Naive thymus-derived CD8-positive, alpha-beta T cell (primary cell): ENCODE data around the gene RAPGEF5. TPM values are rescaled to one million over a fixed set of nuclear protein-coding genes. Genes with fewer than 3 reads are reported as not detected.

Experiments used
- ATAC-seq, 2 donors: fragments of 150-1000 bp; cut with Tn5 transposase in 1 of 2; sonication (Bioruptor Pico), chemical (Tn5 transposase) in 1 of 2; 1 replicate in 1 of 2; 2 replicates in 1 of 2; pipeline ENCODE4 v1.10.0; 2021; ENCODE audit warnings: mild to moderate bottlenecking in 2 of 2, moderate library complexity in 2 of 2
- POLR2A ChIA-PET: fragments of 350-600 bp; sonication (Branson Sonifier 250); formaldehyde crosslinking; loops from one replicate; lab custom pipeline; 2021; ENCODE audit warnings: antibody characterized with exemption; lab: Charles Lee
- DNase-seq, 10 donors: peaks; one replicate each; pipeline versions ENCODE4 v3.0.0 to v3.0.0-alpha.2; 2020 to 2022
- H3K27ac Mint-ChIP-seq, 10 donors: one replicate each; pipeline ENCODE4 v1.8.0; 2020 to 2022; ENCODE audit warnings: mild to moderate bottlenecking in 10 of 10, mixed read lengths in 10 of 10, moderate library complexity in 4 of 10, inconsistent platforms in 1 of 10
- H3K27me3 Mint-ChIP-seq, 5 donors: one replicate each; pipeline ENCODE4 v1.8.0; 2021 to 2022; ENCODE audit warnings: mixed read lengths in 5 of 5
- H3K36me3 Mint-ChIP-seq, 3 donors: one replicate each; pipeline ENCODE4 v1.8.0; 2020 to 2022; ENCODE audit warnings: mixed read lengths in 3 of 3, mild to moderate bottlenecking in 2 of 3, inconsistent platforms in 1 of 3
- H3K4me1 Mint-ChIP-seq, 4 donors: one replicate each; pipeline ENCODE4 v1.8.0; 2021 to 2022; ENCODE audit warnings: mixed read lengths in 4 of 4
- H3K4me3 Mint-ChIP-seq, 10 donors: one replicate each; pipeline ENCODE4 v1.8.0; 2020 to 2022; ENCODE audit warnings: mild to moderate bottlenecking in 10 of 10, mixed read lengths in 10 of 10, moderate library complexity in 6 of 10, inconsistent platforms in 1 of 10
- H3K9me3 Mint-ChIP-seq, 9 donors: one replicate each; pipeline ENCODE4 v1.8.0; 2020 to 2022; ENCODE audit warnings: mixed read lengths in 9 of 9, mild to moderate bottlenecking in 3 of 9, inconsistent platforms in 1 of 9, moderate library complexity in 1 of 9
- polyA plus RNA-seq, 3 donors: library from polyadenylated mRNA; unstranded; fragments of 300-500 nt; fragmentation: Illumina TruSeq; gene quantifications; one replicate each; pipeline ENCODE4 v1.2.3, GENCODE V29; 2021
- total RNA-seq, 8 experiments: library from RNA in 2 of 8; stranded (reverse) in 2 of 8; gene quantifications; one replicate each; pipeline ENCODE4 v1.2.3 and lab custom pipeline; 2021 to 2026

The RAPGEF5 gene
- total and polyA plus RNA-seq, 5 experiments from 2014 or later: not detected

DNA sequence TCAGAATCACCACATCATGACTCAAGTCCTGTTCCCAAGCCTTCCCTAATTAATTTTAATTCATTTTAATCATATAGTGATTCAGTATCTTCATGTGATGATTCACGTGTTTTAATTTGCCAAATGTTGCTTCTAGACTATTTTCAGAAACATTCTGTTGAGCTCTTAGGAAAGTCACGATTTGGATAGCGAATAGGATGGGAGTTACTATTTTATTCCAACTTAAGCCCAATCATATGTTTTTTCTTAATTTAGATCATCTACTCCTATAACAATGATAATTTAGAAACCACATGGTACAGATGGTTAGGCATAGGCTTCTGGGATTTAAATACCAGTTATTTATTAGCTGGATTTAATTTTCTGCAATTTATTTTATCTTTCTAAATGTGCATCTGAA, 49.1 kb downstream of the RAPGEF5 start:
- POLR2A ChIA-PET: no interaction called here
- peaks cover 0 to 10% (median 1%) of the 10 kb centered on the region in 5 donors for H3K27me3 Mint-ChIP-seq
- H3K27ac Mint-ChIP-seq: no peak overlapping the region
- peaks cover 0 to 18% (median 2%) of the 10 kb centered on the region in 9 donors for H3K9me3 Mint-ChIP-seq
- ATAC-seq: no peak
- H3K4me3 Mint-ChIP-seq: no peak overlapping the region
- no peaks in the 10 kb centered on the region for H3K36me3 Mint-ChIP-seq
- DNase-seq: no peak
- H3K4me1 Mint-ChIP-seq: no peaks in the 10 kb centered on the region

DNA sequence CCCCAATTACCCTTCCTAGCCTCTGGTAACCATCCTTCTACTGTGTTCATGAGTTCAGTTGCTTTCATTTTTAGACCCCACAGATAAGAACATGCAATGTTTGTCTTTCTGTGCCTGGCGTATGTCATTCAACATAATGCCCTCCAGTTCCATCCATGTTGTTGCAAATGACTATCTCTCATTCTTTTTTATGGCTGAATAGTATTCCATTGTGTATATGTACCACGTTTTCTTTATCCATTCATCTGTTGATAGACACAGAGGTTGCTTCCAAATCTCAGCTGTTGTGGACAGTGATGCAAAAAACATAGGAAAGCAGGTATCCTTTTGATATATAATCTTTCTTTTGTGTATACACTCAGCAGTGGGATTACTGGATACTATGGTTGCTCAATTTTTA, 51.2 kb downstream of the RAPGEF5 start:
- no peak for ATAC-seq
- Mint-ChIP-seq H3K9me3 (peaks cover 0 to 18% (median 2%) of the 10 kb centered on the region in 9 donors), H3K36me3 (no peaks in the 10 kb centered on the region), H3K27me3 (peaks cover 0 to 10% (median 0%) of the 10 kb centered on the region in 5 donors), H3K4me1 (no peaks in the 10 kb centered on the region), H3K27ac (no peak overlapping the region), H3K4me3 (no peak overlapping the region)
- no peak for DNase-seq
- POLR2A ChIA-PET: no interaction called here

DNA sequence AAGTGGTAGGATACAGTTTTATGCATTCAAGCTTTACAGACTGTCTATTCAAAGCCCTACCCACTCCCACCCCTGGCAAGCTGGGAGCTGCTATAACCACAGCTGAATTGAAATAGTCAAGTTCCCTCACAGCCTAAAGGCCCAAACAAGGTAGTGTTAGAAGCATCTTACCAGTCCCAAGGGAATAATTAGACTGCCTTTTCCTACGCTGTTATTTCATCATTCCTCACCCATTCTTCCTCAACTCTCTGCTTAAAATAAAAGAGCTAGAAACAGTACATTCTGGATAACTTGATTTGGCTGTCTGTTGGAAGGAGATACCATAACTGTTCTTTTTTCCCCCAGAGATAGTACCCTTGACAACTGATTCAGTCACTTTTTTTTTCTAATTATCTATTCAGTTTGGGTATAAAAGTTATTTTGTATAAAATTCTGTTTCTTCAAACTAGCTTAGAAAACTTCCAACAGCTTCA, 54.0 kb downstream of the RAPGEF5 start:
- no peak overlapping the region for H3K4me3 Mint-ChIP-seq
- no peak overlapping the region for H3K27ac Mint-ChIP-seq
- ATAC-seq: no peak
- no peaks in the 10 kb centered on the region for H3K36me3 Mint-ChIP-seq
- H3K9me3 Mint-ChIP-seq: peaks cover 0 to 18% (median 2%) of the 10 kb centered on the region in 9 donors
- no peaks in the 10 kb centered on the region for H3K4me1 Mint-ChIP-seq
- H3K27me3 Mint-ChIP-seq: peaks cover 0 to 10% (median 0%) of the 10 kb centered on the region in 5 donors
- POLR2A ChIA-PET: interaction anchor here (0.6 kb wide), 1 partner anchor 298 kb away, joined by 3 read pairs; no protein-coding TSS in a partner anchor
- DNase-seq: no peak

DNA sequence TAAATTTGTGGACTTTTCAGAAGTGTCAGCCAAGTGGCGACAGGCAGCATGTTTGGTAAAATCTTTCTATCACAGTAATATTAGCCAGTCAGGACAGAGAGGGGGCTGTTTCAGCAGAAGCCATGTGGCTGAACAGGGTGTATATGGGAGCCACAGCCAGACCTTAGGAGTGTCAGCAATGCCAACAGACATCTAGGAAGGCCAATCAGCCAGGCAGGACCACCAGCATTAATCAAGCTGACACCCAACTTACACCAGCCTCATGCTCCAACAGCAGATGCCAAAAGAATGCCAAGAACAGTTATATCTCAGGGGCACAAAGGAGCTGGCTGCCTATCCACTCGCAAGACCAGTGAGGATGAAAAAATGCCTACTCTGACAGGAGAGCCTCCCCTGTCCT, 54.8 kb downstream of the RAPGEF5 start:
- H3K27me3 Mint-ChIP-seq: peaks cover 0 to 9% (median 0%) of the 10 kb centered on the region in 5 donors
- no peak overlapping the region for H3K27ac Mint-ChIP-seq
- no peak overlapping the region for H3K4me3 Mint-ChIP-seq
- POLR2A ChIA-PET: no interaction called here
- DNase-seq (no peak), ATAC-seq (no peak)
- no peaks in the 10 kb centered on the region for H3K4me1 Mint-ChIP-seq
- no peaks in the 10 kb centered on the region for H3K36me3 Mint-ChIP-seq
- peaks cover 0 to 17% (median 0%) of the 10 kb centered on the region in 9 donors for H3K9me3 Mint-ChIP-seq

DNA sequence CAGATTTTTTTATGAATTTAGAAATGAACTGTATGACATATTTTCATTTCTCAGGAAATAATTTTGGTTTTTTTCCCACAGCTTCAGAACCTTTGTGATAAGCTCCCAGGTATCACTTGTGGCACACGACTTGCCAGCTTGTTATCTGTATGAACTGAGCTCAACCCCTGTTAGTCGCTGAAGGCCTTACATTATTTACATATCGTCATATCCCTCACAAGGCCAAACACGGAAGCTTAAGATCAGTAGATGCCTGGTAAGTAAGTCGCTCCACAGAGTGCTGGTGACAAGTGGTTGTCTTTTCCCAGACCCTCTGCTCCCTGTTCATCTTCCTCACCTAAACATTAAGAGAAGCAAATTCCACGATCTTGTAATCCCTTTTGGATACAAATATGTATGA, 55.2 kb downstream of the RAPGEF5 start:
- Mint-ChIP-seq H3K9me3 (peaks cover 0 to 13% (median 0%) of the 10 kb centered on the region in 9 donors), H3K27me3 (peaks cover 0 to 5% (median 0%) of the 10 kb centered on the region in 5 donors), H3K4me1 (no peaks in the 10 kb centered on the region), H3K27ac (no peak overlapping the region), H3K36me3 (no peaks in the 10 kb centered on the region), H3K4me3 (no peak overlapping the region)
- POLR2A ChIA-PET: no interaction called here
- ATAC-seq: no peak
- no peak for DNase-seq

DNA sequence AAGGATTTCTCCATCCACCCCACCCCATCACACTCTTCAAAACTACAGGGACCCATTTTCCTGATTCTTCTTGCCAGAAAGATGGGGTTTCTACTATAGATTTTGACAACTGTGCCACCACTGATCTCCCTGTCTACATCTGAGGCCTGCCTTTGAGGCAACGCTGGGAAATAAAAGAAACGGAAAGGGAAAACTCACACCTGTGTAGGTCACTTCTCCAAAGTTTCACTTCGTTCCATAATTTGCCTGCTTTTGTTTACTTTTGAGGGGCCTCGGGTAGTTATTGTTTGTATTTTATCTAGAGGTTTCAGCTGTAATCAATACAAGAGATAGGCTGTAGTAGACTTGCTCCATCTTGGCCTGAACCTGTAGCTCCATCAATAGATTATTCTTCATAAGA, 56.1 kb downstream of the RAPGEF5 start:
- Mint-ChIP-seq H3K27me3 (peaks cover 0 to 5% (median 0%) of the 10 kb centered on the region in 5 donors), H3K9me3 (peaks cover 0 to 4% (median 0%) of the 10 kb centered on the region in 9 donors), H3K4me1 (no peaks in the 10 kb centered on the region), H3K36me3 (no peaks in the 10 kb centered on the region), H3K27ac (peak overlapping the region in 1 of 10 donors; percentile 3), H3K4me3 (no peak overlapping the region)
- ATAC-seq: no peak
- DNase-seq: no peak
- POLR2A ChIA-PET: no interaction called here

DNA sequence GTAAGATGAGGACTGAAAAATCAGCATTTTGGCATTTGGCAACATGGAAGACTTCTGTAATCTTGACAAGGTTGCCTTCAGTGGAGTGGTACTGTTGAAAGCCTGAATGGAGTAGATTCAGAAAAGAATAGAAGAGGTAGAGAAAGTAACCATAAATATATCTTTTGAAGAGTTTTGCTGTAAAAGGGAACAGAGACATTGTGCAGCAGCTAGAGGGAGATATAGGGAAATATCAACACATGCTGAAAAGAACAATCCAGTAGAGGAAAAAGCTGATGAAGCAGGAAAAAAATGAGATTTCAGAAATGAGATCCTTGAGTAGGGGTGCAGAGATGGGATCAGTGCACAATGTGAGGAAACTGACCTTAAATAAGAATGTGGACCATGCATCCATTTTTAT, 60.0 kb downstream of the RAPGEF5 start:
- ATAC-seq: no peak
- Mint-ChIP-seq H3K4me3 (no peak overlapping the region), H3K4me1 (peaks cover 4 to 15% (median 12%) of the 10 kb centered on the region in 4 donors), H3K27ac (no peak overlapping the region), H3K9me3 (no peaks in the 10 kb centered on the region), H3K27me3 (peaks cover 0 to 11% (median 5%) of the 10 kb centered on the region in 5 donors), H3K36me3 (no peaks in the 10 kb centered on the region)
- POLR2A ChIA-PET: no interaction called here
- no peak for DNase-seq

DNA sequence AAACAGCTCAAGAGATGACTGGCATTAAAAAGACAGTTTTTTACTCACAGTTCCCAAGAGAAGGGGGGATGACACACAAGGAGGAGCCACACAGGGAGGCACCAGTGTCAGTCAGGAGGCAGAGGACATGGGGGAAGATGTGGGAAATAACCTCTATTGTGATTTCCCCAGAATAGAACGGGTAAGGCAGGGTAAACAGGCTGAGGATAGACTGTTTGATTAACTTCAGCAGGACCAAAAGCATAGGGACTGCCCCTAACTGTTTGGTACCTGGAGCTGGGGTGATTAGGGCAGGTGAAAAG, 60.7 kb downstream of the RAPGEF5 start:
- POLR2A ChIA-PET: no interaction called here
- DNase-seq (no peak), ATAC-seq (no peak)
- Mint-ChIP-seq H3K27ac (no peak overlapping the region), H3K4me3 (no peak overlapping the region), H3K4me1 (peaks cover 4 to 17% (median 12%) of the 10 kb centered on the region in 4 donors), H3K27me3 (peaks cover 0 to 11% (median 5%) of the 10 kb centered on the region in 5 donors), H3K9me3 (no peaks in the 10 kb centered on the region), H3K36me3 (no peaks in the 10 kb centered on the region)

DNA sequence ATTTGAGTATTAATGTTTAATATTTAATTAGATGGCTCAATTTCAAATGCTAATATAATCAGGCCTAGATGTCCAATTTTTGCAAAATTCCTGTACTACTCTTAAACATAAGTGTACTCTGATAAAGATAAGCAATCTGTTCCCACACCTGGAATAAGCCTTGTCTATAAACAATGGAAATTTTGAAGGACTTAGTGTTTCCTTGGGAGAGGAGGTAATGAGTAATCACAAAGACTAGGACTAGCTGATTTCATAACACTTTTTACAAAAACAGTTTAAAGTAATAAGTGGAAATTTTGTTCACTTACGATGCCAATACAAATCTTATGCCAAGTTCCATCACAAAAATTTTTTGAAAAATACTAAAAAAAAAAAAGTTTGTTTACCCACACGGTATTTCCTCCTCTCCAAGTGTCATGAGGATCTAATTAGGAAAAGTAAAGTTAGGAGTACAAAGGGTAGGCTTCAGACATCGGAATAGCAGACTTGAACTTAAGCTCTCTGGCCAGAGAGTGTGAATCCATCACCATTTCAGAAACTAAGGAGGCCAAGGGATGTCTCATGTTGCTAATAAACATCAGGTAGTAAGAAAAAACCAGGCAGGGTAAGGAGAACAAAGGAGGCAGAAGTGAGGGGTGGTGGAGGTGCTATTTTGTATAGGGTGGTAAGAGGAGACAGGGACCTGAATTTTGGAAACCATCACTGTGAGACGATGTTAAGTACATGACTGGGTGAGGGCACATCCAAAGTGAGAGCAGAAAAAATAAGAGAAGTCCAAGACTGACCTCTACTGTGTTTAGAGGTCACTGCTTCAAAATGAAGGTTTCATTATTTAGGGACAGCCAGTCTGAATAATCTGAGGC, 61.3 kb downstream of the RAPGEF5 start:
- no peak for DNase-seq
- peaks cover 4 to 17% (median 12%) of the 10 kb centered on the region in 4 donors for H3K4me1 Mint-ChIP-seq
- H3K36me3 Mint-ChIP-seq: no peaks in the 10 kb centered on the region
- H3K27me3 Mint-ChIP-seq: peaks cover 0 to 11% (median 5%) of the 10 kb centered on the region in 5 donors
- H3K27ac Mint-ChIP-seq: no peak overlapping the region
- POLR2A ChIA-PET: no interaction called here
- no peak overlapping the region for H3K4me3 Mint-ChIP-seq
- ATAC-seq: no peak
- no peaks in the 10 kb centered on the region for H3K9me3 Mint-ChIP-seq

DNA sequence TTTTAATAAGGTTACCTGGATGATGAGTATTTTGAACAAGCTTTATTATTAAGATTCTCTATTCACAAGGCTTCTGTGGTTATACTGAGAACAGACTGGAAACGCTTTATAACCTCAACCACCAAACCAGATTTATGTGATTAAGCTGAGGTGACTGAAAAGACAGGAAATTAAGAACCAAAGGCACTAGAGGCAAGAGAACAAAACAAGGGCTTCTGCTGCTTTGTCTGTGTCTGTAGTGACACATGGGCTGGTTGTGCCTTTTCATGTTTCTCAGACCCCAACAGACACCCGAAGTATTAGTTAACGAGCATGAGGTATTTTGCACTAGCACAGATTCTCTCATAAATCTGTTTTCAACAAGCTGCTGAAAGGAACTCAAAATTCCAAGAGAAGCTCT, 64.4 kb downstream of the RAPGEF5 start:
- Mint-ChIP-seq H3K36me3 (no peaks in the 10 kb centered on the region), H3K4me3 (peak overlapping the region in 4 of 10 donors; percentile 19 to 54 (median 29)), H3K27me3 (peaks cover 2 to 17% (median 10%) of the 10 kb centered on the region in 5 donors), H3K9me3 (peaks cover 0 to 3% (median 0%) of the 10 kb centered on the region in 9 donors), H3K27ac (peak overlapping the region in 2 of 10 donors; percentile 49 to 61), H3K4me1 (peaks cover 4 to 20% (median 15%) of the 10 kb centered on the region in 4 donors)
- ATAC-seq (peak; percentile 25 to 65), DNase-seq (peak in 3 of 10 donors; percentile 17 to 41 (median 22))
- POLR2A ChIA-PET: no interaction called here

DNA sequence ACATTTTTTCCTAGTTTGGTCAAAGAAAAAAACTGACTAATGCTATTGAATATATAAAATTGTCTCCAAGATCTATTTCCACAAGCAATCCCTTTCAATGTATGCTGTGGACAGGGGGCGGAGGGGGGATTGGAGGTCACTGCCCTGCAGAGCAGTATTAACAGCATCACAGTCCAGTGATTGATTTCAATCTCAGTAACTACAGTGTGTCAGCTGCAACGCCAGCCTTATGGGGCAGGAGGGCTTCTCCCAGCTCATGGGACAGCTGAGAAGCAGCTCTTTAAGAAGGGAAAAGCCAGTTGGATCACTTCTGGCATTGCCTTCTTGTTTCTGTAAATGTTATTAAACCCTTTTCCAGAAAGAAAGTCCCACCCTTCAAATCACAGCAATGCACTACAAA, 65.0 kb downstream of the RAPGEF5 start:
- Mint-ChIP-seq H3K9me3 (peaks cover 0 to 3% (median 0%) of the 10 kb centered on the region in 9 donors), H3K36me3 (no peaks in the 10 kb centered on the region), H3K27me3 (peaks cover 2 to 17% (median 10%) of the 10 kb centered on the region in 5 donors), H3K27ac (no peak overlapping the region), H3K4me1 (peaks cover 4 to 20% (median 15%) of the 10 kb centered on the region in 4 donors), H3K4me3 (peak overlapping the region in 1 of 10 donors; percentile 24)
- no peak for ATAC-seq
- DNase-seq: no peak
- POLR2A ChIA-PET: no interaction called here

DNA sequence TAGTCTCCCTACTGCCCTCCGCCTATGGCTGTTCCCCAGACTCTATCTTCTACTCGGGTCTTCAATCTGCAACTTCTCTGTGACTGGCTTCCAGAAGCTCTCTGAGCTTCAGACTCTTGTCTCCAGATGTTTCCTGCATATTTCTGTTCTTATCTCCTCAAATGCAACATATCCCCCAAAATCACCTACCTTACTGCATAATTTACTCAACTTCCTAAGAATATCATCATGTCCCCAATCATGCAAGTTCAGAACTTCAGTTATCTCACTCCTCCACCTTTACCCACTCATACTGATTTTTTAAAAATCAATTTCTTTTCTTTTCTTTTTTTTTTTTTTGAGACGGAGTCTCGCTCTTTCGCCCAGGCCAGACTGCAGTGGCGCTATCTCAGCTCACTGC, 68.8 kb downstream of the RAPGEF5 start:
- no peak for DNase-seq
- POLR2A ChIA-PET: no interaction called here
- H3K27ac Mint-ChIP-seq: no peak overlapping the region
- no peak overlapping the region for H3K4me3 Mint-ChIP-seq
- H3K9me3 Mint-ChIP-seq: peaks cover 0 to 3% (median 0%) of the 10 kb centered on the region in 9 donors
- H3K36me3 Mint-ChIP-seq: no peaks in the 10 kb centered on the region
- ATAC-seq: no peak
- peaks cover 2 to 10% (median 5%) of the 10 kb centered on the region in 5 donors for H3K27me3 Mint-ChIP-seq
- H3K4me1 Mint-ChIP-seq: peaks cover 3 to 17% (median 10%) of the 10 kb centered on the region in 4 donors

DNA sequence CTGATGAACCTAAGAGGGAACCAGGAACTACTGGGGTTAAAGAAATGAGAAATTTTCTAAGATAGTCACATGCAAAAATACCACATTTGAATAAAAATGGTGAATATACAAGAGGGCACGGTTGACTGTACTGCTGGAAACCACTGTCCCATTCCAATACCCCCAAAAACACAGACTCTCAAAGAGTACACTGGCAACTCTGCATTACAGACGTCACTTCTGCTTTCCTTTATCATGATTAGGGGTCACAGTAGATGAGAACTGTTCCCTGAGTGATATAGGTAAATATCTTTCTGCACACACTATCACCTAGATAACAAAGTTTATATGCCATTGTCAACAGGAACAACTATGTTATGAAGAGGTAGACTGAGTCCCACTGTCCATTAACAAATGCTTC, 69.5 kb downstream of the RAPGEF5 start:
- ATAC-seq: no peak
- peaks cover 0 to 10% (median 5%) of the 10 kb centered on the region in 5 donors for H3K27me3 Mint-ChIP-seq
- H3K4me3 Mint-ChIP-seq: no peak overlapping the region
- no peak overlapping the region for H3K27ac Mint-ChIP-seq
- H3K36me3 Mint-ChIP-seq: no peaks in the 10 kb centered on the region
- peaks cover 0 to 3% (median 0%) of the 10 kb centered on the region in 9 donors for H3K9me3 Mint-ChIP-seq
- POLR2A ChIA-PET: no interaction called here
- DNase-seq: no peak
- peaks cover 0 to 10% (median 4%) of the 10 kb centered on the region in 4 donors for H3K4me1 Mint-ChIP-seq
